ENCODE measurements around the gene HAUS3. TPM values are rescaled to one million over a fixed set of nuclear protein-coding genes. Genes with fewer than 3 reads are reported as not detected.

Gene HAUS3
- total and polyA plus RNA-seq, 2 experiments from 2014 or later, result 21.4 to 36.0 TPM

GRCh38 chr4:2259036-2259540 lies 17.2 kb upstream of the HAUS3 start (continued):
- TF ChIP-seq ZNF462 (CRISPR knock-in tag; IDR thresholded peaks at IDR 0.05) (no peak), CTCF (conservative IDR thresholded peaks at IDR 0.05; ENCODE audit: low read depth in 2 of 2) (no peak), JUNB (IDR thresholded peaks at IDR 0.05; ENCODE audit: unreplicated experiment) (no peak), EZH2phosphoT487 (IDR thresholded peaks at IDR 0.05; ENCODE audit: unreplicated experiment) (no peak), ZNF331 (CRISPR knock-in tag; IDR thresholded peaks at IDR 0.05; ENCODE audit: low read depth) (no peak), CREB1 (CRISPR knock-in tag; IDR thresholded peaks at IDR 0.05; ENCODE audit: low read depth) (no peak), ETS1 (IDR thresholded peaks at IDR 0.05) (no peak), NANOG (IDR thresholded peaks at IDR 0.05; ENCODE audit: borderline replicate concordance) (no peak)
